ENCODE data around the gene PBX4. TPM values are rescaled to one million over a fixed set of nuclear protein-coding genes. Genes with fewer than 3 reads are reported as not detected.

The PBX4 gene
- total RNA-seq, 4 donors from 2014 or later = 3.7 to 11.8 (median 8.1) TPM

DNA sequence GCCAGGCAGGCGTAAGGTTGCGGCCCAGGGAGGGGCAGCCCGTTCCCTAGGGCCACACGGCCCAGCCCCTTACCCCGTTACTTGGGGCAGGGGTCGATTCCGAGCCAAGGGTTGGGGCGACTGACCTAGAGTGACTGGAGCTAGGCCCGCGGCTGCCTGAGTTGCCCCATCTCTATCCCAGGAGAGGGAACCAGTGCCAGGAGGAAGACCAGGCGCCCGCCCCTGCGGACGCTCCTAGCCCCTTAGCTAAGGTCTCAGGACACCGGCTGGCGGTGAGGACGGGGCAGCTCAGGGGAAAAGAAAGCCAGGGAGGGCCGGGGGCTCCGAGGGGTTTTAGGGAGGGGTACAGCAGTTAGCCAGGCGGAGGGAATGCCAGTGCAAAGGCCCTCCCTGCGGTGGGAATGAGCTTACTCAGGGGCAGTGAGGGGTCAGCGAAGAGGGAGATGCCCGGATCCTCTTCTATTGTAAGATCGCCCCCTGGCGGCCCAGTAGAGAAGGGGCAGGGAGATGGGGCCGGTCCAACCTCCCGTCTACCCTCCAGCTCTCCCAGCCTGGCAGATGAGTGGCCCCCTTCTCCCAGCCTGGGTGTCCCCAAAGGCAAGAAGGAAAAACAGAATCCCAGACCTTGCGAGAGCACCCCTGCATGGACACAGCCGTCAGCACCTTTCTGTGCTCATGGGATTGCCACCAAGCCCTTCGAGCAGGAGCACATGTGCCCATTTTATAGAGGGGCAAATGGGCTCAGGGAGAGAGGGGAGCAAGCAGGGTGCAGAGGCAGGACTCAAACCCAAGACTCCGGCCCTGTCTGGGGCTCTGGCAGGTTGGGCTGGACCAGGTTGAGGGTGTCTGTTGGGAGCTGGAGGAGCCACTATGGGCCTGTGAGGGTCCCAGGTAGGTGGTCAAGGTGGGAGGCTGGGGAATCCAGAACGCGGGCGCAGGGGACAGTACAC is 64.1 kb downstream of the PBX4 start:
- H3K27ac ChIP-seq = no peak overlapping the region
- no peaks in the 10 kb centered on the region for H3K4me1 ChIP-seq
- peaks cover 0 to 12% of the 10 kb centered on the region in 2 donors for H3K27me3 ChIP-seq
- DNase-seq (ENCODE audit: low spot score in 2 of 2) = peak in 1 of 2 donors; percentile 49
- TF ChIP-seq CTCF (IDR thresholded peaks at IDR 0.05) (peak; percentile 48 to 67 (median 60)), POLR2A (IDR thresholded peaks at IDR 0.05) (no peak), EP300 (IDR thresholded peaks at IDR 0.05) (no peak)
- no peaks in the 10 kb centered on the region for H3K36me3 ChIP-seq
- no peak overlapping the region for H3K4me3 ChIP-seq
- H3K9me3 ChIP-seq = peaks cover 0 to 3% (median 0%) of the 10 kb centered on the region in 4 donors
- 66 to 67% methylated on average over 31 to 34 of the region's 34 CpGs for WGBS, 2 donors

DNA sequence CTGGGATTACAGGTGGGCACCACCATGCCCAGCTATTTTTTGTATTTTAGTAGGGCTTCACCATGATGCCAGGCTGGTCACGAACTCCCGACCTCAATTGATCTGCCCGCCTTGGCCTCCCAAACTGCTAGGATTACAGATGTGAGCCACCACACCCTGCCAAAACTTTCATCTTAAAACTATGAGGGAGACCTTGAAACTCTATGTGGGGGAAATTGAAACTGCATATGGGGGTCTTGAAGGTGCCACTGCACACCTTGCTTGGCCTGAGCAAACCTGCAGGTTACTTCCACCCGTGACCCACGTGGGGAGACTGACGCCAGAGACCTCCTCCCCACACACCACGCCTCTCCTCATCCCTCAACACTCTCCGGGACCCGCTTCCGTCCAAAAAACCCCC is 64.8 kb downstream of the PBX4 start:
- Histone ChIP-seq H3K4me1 (no peaks in the 10 kb centered on the region), H3K4me3 (no peak overlapping the region), H3K9me3 (peaks cover 0 to 3% (median 0%) of the 10 kb centered on the region in 4 donors), H3K27ac (no peak overlapping the region), H3K27me3 (peaks cover 0 to 18% of the 10 kb centered on the region in 2 donors), H3K36me3 (no peaks in the 10 kb centered on the region)
- TF ChIP-seq CTCF (IDR thresholded peaks at IDR 0.05) = no peak
- no peak for TF ChIP-seq EP300 (IDR thresholded peaks at IDR 0.05)
- no peak for TF ChIP-seq POLR2A (IDR thresholded peaks at IDR 0.05)
- WGBS, 2 donors = 88 to 90% methylated on average over 10 of the region's 10 CpGs
- no peak for DNase-seq (ENCODE audit: low spot score in 2 of 2)

DNA sequence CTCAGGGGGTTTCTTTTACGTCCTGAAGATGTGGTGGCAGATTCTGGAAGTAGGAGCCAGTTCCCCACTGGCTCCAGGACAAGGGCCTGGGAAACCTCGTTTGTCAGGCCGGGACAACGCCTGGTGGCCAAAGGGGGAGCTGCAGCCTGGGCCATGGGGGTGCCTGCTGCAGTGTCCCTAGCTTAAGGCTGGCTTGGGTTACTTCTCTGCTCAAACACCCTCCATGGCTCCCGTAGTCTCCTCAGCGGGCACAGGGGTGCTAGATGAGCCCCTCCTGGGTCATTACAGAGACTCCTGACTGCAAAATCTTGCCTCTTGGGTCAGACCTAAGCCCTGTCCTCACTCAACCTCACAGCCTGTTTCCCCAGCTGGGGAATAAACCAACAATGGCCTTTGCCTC is 65.7 kb downstream of the PBX4 start:
- peaks cover 0 to 27% of the 10 kb centered on the region in 2 donors for H3K27me3 ChIP-seq
- peaks cover 0 to 3% (median 0%) of the 10 kb centered on the region in 4 donors for H3K9me3 ChIP-seq
- no peak overlapping the region for H3K4me3 ChIP-seq
- TF ChIP-seq POLR2A (IDR thresholded peaks at IDR 0.05) = no peak
- no peak for TF ChIP-seq EP300 (IDR thresholded peaks at IDR 0.05)
- peak in 4 of 5 experiments; percentile 14 to 43 (median 30) for TF ChIP-seq CTCF (IDR thresholded peaks at IDR 0.05)
- H3K36me3 ChIP-seq = no peaks in the 10 kb centered on the region
- no peak for DNase-seq (ENCODE audit: low spot score in 2 of 2)
- H3K4me1 ChIP-seq = no peaks in the 10 kb centered on the region
- WGBS, 2 donors = 51 to 54% methylated on average over 4 to 6 of the region's 6 CpGs
- H3K27ac ChIP-seq = no peak overlapping the region

DNA sequence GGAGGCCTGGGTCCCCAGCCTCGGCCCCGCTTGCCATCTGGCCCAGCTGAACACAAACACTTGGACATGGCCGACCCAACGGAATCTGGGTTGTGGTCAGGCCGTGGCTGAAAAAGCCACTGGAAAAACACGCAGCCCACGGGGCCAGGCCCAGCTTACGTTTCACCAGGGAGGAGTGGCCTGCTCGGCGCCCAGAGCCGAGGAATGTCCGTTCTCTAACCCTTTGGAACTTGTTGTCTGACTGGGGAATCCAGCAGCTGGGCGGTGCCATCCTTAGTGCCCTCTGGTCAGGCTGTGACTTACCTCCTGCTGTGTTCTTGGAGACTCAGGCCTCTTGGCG is 66.7 kb downstream of the PBX4 start:
- no peak for DNase-seq (ENCODE audit: low spot score in 2 of 2)
- no peak overlapping the region for H3K4me3 ChIP-seq
- no peaks in the 10 kb centered on the region for H3K36me3 ChIP-seq
- H3K27me3 ChIP-seq = peaks cover 0 to 37% of the 10 kb centered on the region in 2 donors
- H3K9me3 ChIP-seq = peaks cover 0 to 3% (median 0%) of the 10 kb centered on the region in 4 donors
- TF ChIP-seq EP300 (IDR thresholded peaks at IDR 0.05) (no peak), POLR2A (IDR thresholded peaks at IDR 0.05) (no peak), CTCF (IDR thresholded peaks at IDR 0.05) (no peak)
- H3K4me1 ChIP-seq = peaks cover 0 to under 1% (median 0%) of the 10 kb centered on the region in 4 donors
- WGBS, 2 donors = 45 to 54% methylated on average over 14 of the region's 14 CpGs
- H3K27ac ChIP-seq = no peak overlapping the region

Data from tibial nerve (tissue), 4 donors.